NCI-H2029 treated with DMSO at 0.1 percent for 48 hours (cell line): Measurements from ENCODE around the gene EHF.
"Not testable (repeated sequence)": the region's sequence is repeated elsewhere in the genome, so short reads cannot be mapped to it uniquely, and the experiment has no call there.

ENCODE experiments used
- DNase-seq: peaks from one replicate; lab custom pipeline; 2025; lab: John Stamatoyannopoulos, UW

EHF gene

GRCh38 chr11:34668583-34669053, 47.7 kb downstream of the EHF start:
- no peak for DNase-seq

- DNase-seq = no peak
These were observed 48.6 kb downstream of the EHF start for GRCh38 chr11:34669458-34669857.

- DNase-seq = no peak
These were observed 50.2 kb downstream of the EHF start for GRCh38 chr11:34671117-34671516.

GRCh38 chr11:34671946-34672345, 51.1 kb downstream of the EHF start:
- no peak for DNase-seq

GRCh38 chr11:34674038-34674437, 53.1 kb downstream of the EHF start:
- DNase-seq = no peak

GRCh38 chr11:34676227-34676626, 55.3 kb downstream of the EHF start:
- DNase-seq = no peak

- DNase-seq = no peak
These were observed 58.8 kb downstream of the EHF start for GRCh38 chr11:34679681-34680080.

GRCh38 chr11:34680206-34680605, 59.3 kb downstream of the EHF start:
- no peak for DNase-seq

GRCh38 chr11:34680918-34681586, 60.2 kb downstream of the EHF start:
- peak; percentile 24 for DNase-seq

GRCh38 chr11:34682825-34683224, 61.9 kb downstream of the EHF start:
- no peak for DNase-seq

- no peak for DNase-seq
These were observed 62.5 kb downstream of the EHF start for GRCh38 chr11:34683396-34683795.

GRCh38 chr11:34685864-34686263, 65.0 kb downstream of the EHF start:
- DNase-seq = no peak

- not testable (repeated sequence) for DNase-seq
These were observed 71.4 kb downstream of the EHF start for GRCh38 chr11:34692299-34692698.

GRCh38 chr11:34696862-34697261, 76.0 kb downstream of the EHF start:
- DNase-seq = no peak

GRCh38 chr11:34706709-34707461, 86.0 kb downstream of the EHF start:
- DNase-seq = no peak

GRCh38 chr11:34707462-34707840, 86.6 kb downstream of the EHF start:
- DNase-seq = no peak
